Measurements from ENCODE around the gene HSPA4L.

DNA sequence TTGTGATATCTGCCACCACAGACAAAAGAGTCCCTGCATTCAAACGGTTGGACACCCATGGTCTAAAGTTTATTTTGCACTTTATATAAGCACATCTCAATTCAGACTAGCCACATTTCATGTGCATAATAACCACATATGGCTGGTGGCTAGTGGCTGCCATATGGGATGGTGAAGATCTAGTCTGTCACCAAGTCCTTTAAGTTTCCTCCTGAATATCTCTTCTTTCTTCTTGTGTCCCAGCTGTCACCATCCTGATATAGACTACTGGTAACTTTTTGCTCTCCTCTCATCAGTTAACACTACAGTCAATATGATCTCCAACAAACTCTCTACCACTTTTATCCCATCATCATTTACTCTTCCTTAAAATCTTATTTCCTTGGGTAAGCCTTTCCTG is 9.3 kb downstream of the HSPA4L start:
- TF ChIP-seq GATA3 (IDR thresholded peaks at IDR 0.05; ENCODE audit: low read depth, low read length) (no peak), GATA2 (IDR thresholded peaks at IDR 0.05; ENCODE audit: low read depth, low read length) (no peak)

All from SH-SY5Y (cell line).